ENCODE results near the gene MT4. TPM values are rescaled to one million over a fixed set of nuclear protein-coding genes. Genes with fewer than 3 reads are reported as not detected.

MT4 gene
- total RNA-seq, 2 donors from 2014 or later: not detected

- Histone ChIP-seq H3K36me3 (replicated peaks in 1 of 2; ENCODE audit: insufficient read depth in 1 of 2, low read depth in 2 of 2) (no peaks in the 10 kb centered on the region), H3K9me3 (no peaks in the 10 kb centered on the region), H3K4me3 (no peak overlapping the region), H3K27ac (no peak overlapping the region), H3K4me1 (peaks cover 6% of the 10 kb centered on the region), H3K27me3 (no peaks in the 10 kb centered on the region)
- ATAC-seq: no peak
- no peak for DNase-seq
- intact Hi-C loops (cut with DNase I): no loop called here
- TF ChIP-seq POLR2A (IDR thresholded peaks at IDR 0.05) (no peak), CTCF (IDR thresholded peaks at IDR 0.05) (no peak)
- WGBS, 2 donors: 70 to 87% methylated on average over 4 of the region's 4 CpGs
Measured at GRCh38 chr16:56547949-56548567, 16.8 kb upstream of the MT4 start.

DNA sequence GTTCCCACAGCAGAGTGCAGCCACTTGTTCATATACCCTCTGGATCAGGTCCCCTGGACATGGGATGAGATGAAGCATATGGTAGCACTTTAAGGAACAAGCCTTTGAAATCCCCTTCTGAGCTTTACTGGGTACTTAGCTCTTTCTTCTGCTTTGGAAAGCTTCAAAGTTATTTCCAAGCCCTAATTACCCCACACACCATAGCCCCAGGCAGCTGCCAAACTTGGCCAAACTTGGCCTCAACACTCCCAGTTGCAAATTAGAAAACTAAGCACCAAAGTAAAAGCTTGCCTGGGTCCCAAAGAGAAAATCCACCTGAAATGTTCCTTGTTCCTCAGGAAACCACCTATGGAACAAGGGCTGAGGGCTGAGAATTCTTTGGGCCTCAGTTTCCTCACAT lies 15.7 kb upstream of the MT4 start:
- Histone ChIP-seq H3K27me3 (no peaks in the 10 kb centered on the region), H3K9me3 (no peaks in the 10 kb centered on the region), H3K4me1 (peaks cover 6% of the 10 kb centered on the region), H3K27ac (no peak overlapping the region), H3K36me3 (replicated peaks in 1 of 2; ENCODE audit: insufficient read depth in 1 of 2, low read depth in 2 of 2) (no peaks in the 10 kb centered on the region), H3K4me3 (no peak overlapping the region)
- intact Hi-C loops (cut with DNase I): no loop called here
- TF ChIP-seq CTCF (IDR thresholded peaks at IDR 0.05) (no peak), POLR2A (IDR thresholded peaks at IDR 0.05) (no peak)
- DNase-seq: no peak
- no peak for ATAC-seq

DNA sequence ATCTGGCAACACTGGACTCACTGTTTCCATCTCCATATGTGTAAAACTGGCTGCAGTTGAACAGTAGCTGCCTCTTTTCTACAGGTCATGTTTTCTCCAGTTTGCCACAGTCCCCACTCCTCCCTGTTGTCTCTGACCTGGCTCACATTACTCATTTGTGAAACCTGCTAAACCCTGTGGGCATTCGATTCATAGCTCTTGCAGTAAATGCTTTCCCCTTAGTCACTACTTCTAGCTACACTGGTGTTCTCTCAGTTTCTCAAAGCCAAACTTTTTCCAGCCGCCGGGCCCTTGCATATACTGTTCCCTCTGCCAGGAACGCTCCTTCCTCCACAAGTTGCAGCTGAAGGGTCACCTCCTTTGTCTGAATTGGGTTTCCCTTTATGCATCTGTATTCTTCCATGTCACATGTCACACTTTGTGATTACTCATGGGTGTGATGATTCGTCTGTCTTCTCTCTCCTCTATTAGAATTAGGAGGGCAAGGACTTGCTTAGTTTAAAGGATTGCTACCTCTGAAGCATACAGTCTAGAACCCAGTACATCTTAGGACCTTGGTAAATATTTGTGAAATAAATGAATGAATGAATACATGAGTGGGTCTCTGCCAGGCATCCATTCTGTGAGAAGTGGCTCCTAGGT lies 15.0 kb upstream of the MT4 start:
- no peaks in the 10 kb centered on the region for H3K36me3 ChIP-seq (replicated peaks in 1 of 2; ENCODE audit: insufficient read depth in 1 of 2, low read depth in 2 of 2)
- intact Hi-C loops (cut with DNase I): no loop called here
- no peak overlapping the region for H3K27ac ChIP-seq
- H3K4me3 ChIP-seq: no peak overlapping the region
- peaks cover 6% of the 10 kb centered on the region for H3K4me1 ChIP-seq
- no peaks in the 10 kb centered on the region for H3K9me3 ChIP-seq
- TF ChIP-seq CTCF (IDR thresholded peaks at IDR 0.05): no peak
- no peak for TF ChIP-seq POLR2A (IDR thresholded peaks at IDR 0.05)
- WGBS, 2 donors: 82 to 90% methylated on average over 5 of the region's 5 CpGs
- ATAC-seq: no peak
- H3K27me3 ChIP-seq: no peaks in the 10 kb centered on the region
- no peak for DNase-seq

DNA sequence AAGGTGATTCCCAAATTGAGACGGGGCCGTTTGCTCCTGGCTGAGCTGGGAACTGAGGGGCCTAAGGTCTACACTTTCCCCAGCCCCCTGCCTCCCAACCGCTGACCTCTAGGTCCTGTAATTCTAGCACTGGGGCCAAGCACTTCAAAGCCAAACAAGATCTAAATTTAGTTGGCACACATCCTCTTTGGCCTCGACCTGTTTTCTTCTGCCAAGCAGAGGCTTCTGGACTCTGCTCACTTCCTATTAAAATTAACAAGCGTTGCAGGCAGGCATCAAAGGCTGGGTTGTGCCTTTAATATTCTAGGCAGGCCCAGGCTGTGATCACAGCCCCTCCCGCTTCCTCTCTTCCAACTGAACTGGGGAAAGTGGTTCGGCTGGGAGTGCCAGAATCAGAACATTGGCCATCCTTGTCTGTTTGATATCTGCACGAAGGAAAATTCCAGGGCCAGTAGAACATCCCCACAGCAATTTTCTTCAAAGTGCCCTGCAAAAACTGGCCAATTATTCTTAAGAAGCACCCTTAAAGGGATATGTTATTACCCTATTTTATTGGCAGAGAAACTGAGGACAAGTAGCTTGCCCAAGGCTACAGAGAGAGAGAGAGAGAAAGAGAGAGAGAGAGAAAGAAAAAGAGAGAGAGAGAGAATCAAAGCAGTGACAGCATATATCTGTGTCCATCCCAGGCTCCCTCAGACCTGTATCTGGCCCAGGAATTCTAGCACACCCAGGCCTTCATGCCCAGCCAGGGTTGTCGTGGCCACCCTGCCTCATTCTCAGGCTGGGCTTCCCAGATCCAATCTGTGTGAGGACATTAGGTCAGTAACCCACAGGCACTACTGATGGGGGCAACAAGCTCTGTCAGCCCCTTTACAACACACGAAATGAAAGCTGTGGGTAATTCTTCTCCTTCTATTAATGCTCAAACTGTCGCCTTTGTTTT lies 12.8 kb upstream of the MT4 start:
- TF ChIP-seq POLR2A (IDR thresholded peaks at IDR 0.05) (no peak), CTCF (IDR thresholded peaks at IDR 0.05) (no peak)
- Histone ChIP-seq H3K27me3 (no peaks in the 10 kb centered on the region), H3K9me3 (no peaks in the 10 kb centered on the region), H3K36me3 (replicated peaks in 1 of 2; ENCODE audit: insufficient read depth in 1 of 2, low read depth in 2 of 2) (no peaks in the 10 kb centered on the region), H3K4me1 (peaks cover 6% of the 10 kb centered on the region), H3K4me3 (no peak overlapping the region), H3K27ac (no peak overlapping the region)
- intact Hi-C loops (cut with DNase I): no loop called here
- peak in 3 of 4 donors; percentile 18 to 42 (median 39) for DNase-seq
- ATAC-seq: no peak
- WGBS, 2 donors: 37 to 46% methylated on average over 10 to 11 of the region's 11 CpGs

All from body of pancreas (tissue), 4 donors.